SK-N-MC (cell line): ENCODE data around the gene TMEM219.

Experiments
- EZH2 ChIP-seq: fragments of 200-600 bp; sonication (generic); IDR thresholded peaks from one replicate; pipeline ENCODE4 v1.6.1; 2017; ENCODE audit warnings: antibody characterized with exemption
- FOXP2 ChIP-seq: optimal IDR thresholded peaks from 2 replicates; pipeline ENCODE3; 2011; ENCODE audit warnings: mild to moderate bottlenecking, moderate library complexity; ENCODE audit not compliant: insufficient read depth; ENCODE audit errors: extremely low read length, control extremely low read depth
- POLR2AphosphoS5 ChIP-seq: IDR thresholded peaks from 2 replicates; pipeline ENCODE4 v1.6.1; 2012; ENCODE audit warnings: mild to moderate bottlenecking, low read depth, low read length, borderline replicate concordance

GRCh38 chr16:29977063-29977825 is 15.4 kb downstream of the TMEM219 start:
- TF ChIP-seq EZH2 (no peak), POLR2AphosphoS5 (no peak), FOXP2 (no peak)
